ENCODE results near the gene KIAA1217.

- TF ChIP-seq CTCF (IDR thresholded peaks at IDR 0.05), result no peak
- no peak for TF ChIP-seq POLR2A (IDR thresholded peaks at IDR 0.05)
Measured at GRCh38 chr10:24553051-24553612, 344.2 kb downstream of the KIAA1217 start.

Measured in adrenal gland (tissue), 5 donors.